Peyer's patch (tissue), 4 donors: ENCODE measurements around the gene SLX4IP.

Source experiments
- POLR2A ChIP-seq, 2 donors: fragments of 450-650 bp; IDR thresholded peaks; one replicate each; pipeline ENCODE4 v1.5.1; 2017; ENCODE audit warnings: antibody characterized with exemption in 2 of 2, mild to moderate bottlenecking in 2 of 2, moderate library complexity in 2 of 2
- TF ChIP-seq, protein P1 (sequence below), 6 experiments: fragments of 450-650 bp in 4 of 6; fragments of 200-600 bp in 2 of 6; sonication (generic) in 1 of 6; IDR thresholded peaks; one replicate each; pipeline ENCODE4 v1.5.1; 2017 to 2019; ENCODE audit warnings: antibody characterized with exemption in 6 of 6, mild to moderate bottlenecking in 3 of 6, moderate library complexity in 1 of 6

DNA sequence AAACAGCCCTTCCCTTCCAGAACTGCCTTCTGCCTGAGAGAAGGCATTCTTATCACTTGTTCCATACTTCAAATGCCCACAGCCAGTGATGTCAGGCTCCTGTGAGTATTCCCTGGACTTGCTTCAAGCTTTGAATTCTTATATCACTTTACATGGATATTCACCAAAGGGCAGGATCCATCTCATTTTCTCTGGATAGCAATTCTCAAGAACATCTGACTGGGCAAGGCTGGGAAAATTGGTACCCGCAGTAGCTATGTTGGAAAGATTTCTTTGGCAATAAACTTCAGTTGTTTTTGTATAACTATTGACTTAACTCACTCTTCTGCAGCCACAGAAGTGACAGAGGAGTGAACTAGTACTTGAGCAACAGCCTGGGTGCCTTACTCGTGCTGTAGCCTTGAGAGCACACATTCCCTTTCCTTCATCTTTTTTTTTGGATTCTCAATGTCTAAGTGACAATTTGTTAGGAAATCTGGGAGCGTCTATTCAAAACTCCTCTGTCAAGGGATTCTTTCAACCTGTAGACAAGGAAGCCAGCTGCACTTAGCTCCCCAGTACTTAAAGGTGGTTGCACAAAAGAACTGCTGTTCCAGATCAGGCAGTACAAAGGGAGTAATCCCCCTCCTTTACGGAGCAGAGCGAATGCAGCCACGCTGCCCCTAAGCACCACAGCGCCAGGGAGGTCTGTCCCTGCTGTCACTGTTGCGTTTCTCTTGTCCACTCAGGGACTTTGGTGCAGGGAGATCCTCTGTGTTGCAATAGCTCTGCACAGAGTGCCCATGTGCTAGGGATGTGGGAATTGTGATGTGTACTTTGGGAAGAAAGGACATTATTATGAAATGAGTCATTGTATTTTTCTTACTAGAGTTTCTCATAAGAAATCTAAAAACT lies 169.1 kb downstream of the SLX4IP start:
- no peak for TF ChIP-seq POLR2A (IDR thresholded peaks at IDR 0.05)
- TF ChIP-seq, protein P1, sequence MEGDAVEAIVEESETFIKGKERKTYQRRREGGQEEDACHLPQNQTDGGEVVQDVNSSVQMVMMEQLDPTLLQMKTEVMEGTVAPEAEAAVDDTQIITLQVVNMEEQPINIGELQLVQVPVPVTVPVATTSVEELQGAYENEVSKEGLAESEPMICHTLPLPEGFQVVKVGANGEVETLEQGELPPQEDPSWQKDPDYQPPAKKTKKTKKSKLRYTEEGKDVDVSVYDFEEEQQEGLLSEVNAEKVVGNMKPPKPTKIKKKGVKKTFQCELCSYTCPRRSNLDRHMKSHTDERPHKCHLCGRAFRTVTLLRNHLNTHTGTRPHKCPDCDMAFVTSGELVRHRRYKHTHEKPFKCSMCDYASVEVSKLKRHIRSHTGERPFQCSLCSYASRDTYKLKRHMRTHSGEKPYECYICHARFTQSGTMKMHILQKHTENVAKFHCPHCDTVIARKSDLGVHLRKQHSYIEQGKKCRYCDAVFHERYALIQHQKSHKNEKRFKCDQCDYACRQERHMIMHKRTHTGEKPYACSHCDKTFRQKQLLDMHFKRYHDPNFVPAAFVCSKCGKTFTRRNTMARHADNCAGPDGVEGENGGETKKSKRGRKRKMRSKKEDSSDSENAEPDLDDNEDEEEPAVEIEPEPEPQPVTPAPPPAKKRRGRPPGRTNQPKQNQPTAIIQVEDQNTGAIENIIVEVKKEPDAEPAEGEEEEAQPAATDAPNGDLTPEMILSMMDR (IDR thresholded peaks at IDR 0.05): no peak
